Stimulated activated CD4-positive, alpha-beta T cell treated with anti-CD3 and anti-CD28 coated beads, Interleukin-4, amount 100 ng/mL, for 24 hours (primary cell): ENCODE results near the gene MFAP2.

ENCODE experiments used
- DNase-seq: peaks from one replicate; pipeline ENCODE4 v3.0.0-alpha.2; 2020

Gene MFAP2, protein sequence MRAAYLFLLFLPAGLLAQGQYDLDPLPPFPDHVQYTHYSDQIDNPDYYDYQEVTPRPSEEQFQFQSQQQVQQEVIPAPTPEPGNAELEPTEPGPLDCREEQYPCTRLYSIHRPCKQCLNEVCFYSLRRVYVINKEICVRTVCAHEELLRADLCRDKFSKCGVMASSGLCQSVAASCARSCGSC

DNA sequence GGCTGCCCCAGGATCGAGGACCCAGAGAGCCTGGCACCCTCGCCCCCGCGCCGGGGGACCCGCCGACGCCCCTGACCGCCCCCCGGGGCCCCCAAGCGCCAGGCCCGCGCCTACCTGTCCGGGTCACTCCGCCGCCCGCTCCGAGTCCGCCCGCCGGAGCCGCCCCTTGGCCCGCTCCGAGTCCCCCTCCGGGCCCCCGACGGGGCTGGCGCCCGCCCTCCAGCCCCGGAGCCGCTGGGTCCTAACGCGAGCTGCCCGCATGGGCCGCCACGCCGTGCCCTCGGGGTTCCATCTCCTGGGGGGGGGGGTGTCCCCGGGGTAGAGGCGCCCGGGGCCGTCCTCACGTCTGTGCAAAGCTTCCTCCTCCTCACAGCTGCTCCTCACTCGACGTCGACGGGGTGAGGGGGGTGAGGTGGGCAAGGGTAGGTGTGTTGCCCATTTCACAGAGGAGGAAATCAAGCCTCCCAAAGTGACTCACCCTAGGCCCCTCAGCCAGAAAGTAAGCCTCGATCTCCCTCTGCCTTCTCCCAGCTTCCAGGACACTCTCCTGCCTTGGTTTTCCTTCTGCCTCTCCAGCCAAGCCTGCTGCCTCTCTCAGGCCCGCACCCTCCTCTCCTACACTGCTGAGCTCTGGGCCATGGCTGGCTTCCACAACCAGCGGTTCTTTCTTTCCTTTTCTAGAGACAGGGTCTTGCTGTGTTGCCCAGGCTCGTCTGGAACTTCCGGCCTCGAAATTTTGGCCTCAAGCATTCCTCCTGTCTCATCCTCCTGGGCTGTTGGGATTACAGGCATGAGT is at the start of gene MFAP2:
MFAP2 (minus strand) TSS at position 148 of the 796 bp plus-strand sequence. CDS start 2,347 bp downstream, outside the sequence.
- DNase-seq: no peak

DNA sequence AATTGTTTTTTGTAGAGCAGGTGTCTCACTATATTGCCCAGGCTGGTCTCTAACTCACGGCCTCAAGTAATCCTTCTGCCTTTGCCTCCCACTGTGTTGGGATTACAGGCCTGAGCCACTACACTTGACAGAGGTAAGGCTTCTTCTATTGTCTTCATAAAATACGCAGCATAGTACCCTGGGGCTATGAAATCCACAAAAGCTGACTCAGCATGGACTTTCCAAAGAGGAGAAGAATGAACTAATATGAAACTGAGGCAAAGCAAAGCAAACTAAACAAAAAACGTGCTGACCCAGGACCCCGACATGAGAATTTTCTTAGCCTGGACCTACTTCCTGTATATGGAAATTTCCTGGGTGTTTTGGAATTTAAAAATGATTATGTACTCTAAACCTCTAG is 49.8 kb upstream of the MFAP2 start:
- no peak for DNase-seq

DNA sequence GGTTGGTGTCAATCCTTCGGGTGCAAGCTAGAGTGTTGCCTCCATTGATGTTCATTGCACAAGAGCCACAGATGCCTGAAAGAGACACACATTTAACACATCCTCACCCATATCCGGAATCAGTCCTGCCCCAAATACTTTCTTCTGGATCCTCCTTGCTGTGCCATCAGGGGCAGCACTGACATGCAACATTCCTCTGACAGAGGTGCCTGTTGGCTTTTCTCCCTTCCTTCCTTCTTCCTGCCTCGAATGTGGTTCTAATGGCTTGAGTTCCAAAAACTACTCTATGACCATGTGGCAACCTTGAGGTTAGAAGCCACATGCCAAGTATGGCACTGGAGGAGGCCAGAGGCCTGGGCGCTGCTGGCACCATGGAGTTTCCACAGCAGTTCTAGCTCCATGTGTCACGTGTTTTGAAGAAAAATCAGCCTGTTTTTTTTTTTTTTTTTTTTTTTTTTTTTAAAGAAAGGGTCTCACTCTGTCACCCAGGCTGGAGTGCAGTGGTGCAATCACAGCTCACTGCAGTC is 48.3 kb upstream of the MFAP2 start:
- DNase-seq: no peak

DNA sequence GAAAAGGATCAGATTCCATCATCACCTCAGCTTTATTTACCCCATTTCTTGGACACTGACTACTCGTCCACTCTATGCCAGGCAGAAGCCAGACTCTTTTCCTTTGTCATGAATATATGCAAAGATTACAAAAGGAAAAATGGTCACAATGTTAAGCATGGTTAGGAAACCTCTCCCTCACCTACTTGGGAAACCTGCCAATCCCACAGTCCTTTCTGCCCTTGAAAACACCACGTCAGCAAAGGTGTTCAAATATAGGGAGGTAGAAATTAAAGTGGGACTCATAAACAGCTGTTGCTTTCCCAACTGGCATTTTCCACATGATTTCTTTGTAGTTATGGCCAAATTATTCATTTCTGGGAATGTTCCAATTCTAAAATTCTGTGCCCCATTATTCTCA is 47.5 kb upstream of the MFAP2 start:
- DNase-seq: no peak

DNA sequence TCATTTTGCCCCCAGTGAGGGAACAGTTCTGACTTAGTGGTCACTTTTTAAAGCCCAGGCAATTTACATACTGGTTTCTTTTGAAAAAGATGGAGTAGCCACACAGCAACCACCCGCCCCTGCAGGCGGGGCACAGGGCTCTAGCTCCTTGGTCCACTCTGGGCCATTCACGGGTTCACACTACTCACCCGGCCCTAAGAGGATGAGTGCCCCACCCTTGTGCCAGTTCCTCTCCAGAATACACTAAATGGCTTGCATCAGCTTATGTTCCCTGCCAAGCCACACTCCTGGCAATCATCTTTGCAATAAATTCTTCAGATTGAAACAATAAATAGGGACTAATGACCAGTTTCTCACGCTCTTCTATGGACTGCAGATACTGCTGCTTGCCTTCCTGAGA is 47.0 kb upstream of the MFAP2 start:
- DNase-seq: no peak

DNA sequence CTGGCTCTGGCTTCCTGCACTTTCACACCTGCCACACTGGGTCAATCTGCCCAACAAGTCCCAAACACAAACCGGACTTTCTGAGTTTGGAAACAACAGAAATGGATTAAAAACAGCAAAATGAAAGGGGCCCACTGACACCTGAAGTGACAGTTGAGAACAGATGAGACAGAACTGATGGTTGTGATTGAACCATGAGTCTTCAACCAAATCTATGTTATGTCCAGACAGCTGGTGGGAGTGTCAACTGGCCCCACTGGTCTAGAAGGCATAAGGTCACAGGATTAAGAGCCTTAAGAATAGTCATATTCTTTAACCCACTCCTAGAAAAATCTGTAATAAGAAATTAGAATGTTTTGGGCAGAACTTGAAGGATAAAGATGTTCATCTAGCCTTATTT is 44.3 kb upstream of the MFAP2 start:
- DNase-seq: no peak

DNA sequence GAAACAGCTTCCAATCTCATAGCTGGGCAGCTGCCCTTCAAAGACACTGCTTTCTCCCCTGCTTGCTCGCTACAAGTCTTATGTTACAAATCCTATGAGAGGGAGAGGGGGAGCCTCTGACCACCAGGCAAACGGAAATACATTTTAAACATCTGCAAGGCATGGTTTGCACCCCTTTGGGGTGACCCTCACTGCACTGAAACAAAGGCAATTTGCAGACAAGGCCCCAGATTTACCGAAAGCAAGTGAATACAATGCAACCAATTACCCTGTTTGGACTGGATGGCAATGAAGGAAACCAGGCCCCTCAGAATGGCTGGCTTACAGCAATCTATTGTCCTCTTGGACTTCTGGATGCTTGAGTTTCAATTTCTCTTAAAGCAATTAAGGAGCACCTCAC is 43.2 kb upstream of the MFAP2 start:
- DNase-seq: no peak

DNA sequence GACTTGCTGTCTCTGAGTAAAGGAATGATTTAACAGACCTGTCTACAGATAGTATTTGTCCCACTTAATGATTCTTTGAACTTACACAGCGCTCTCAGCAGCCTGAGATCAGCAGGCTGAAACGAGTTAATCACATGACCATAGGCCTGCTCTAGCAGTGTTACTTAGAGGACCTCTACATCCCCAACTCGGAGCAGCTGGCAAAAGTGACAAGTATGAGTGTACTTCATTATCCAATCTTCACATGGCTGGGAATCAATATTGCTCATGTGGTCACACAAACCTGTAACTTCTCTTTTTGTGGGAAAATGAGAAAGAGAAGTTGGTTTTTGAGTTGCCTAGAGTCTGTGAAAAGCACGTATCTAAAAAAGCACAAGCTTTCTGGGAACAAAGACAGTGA is 42.7 kb upstream of the MFAP2 start:
- DNase-seq: no peak

DNA sequence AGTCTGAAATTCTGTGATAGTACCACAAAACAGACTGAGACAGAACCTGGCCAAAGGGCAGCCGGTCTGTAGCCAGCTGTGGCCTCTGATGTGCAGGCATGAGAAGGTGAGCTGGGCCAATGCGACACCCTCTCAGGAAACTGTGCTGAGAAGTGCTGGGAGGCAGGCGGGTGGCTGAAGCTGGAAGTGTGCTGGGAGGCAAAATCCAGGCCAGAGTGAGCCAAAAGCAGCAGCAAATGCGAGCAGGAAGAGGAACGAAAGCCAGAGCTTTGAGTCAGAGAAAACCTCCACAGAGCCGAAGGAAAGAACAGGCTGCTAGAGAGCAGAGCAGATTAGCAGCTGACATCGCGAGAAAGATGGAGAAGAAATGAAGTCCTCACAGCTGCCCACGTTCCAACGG is 41.5 kb upstream of the MFAP2 start:
- DNase-seq: no peak

DNA sequence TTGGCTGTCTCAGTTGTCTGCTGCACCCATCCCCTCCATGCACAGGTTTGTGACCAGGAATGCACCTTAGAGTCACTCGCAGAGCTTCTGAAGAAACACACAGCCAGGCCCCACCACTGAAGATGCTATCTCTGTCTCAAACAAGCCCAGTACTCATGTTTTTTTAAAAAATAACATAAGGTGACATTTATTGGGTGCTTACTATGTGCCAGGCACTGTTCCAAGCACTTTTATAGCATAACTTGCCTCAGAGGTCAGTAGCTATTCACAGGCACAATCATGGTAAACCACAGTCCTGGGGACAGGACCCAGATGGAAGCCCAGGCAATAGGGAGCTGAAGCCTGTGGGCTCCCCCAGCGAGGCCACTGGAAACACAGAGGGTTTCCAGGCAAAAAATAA is 40.1 kb upstream of the MFAP2 start:
- DNase-seq: no peak

DNA sequence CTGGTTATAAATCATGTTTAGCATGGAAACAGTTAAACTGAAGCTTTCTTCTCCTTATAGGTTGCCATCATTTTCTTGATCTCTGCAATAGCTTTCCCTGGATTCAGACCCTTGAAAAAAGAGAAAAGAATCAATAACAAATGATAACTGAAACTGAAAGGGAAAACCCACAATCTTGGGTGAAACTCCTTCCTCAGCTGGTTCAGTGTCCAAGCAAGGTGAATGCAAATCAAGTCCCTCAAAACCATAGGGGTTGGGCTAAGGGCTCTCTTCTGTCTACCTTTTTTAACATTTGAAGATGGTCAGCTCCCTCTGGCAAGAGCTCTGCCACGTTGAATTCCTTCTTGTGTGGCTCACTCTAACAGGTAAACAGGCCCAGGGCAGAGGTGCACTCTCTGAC is 38.4 kb upstream of the MFAP2 start:
- DNase-seq: no peak

DNA sequence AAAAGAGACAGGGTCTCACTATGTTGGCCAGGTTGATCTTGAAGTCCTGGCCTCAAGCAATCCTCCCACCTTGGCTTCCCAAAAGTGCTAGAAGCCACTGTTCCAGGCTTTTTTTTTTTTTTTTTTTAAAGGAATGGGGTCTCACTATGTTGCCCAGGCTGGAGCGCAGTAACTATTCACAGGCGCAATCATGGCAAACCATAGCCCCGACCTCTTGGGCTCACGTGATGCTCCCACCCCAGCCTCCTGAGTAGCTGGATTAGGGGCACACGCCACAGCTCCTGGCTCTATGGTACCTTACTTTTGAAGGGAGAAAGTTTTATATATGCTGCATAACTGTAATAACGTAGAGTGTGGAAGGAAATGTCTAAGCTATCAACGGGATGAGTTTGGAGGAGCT is 37.0 kb upstream of the MFAP2 start:
- no peak for DNase-seq

DNA sequence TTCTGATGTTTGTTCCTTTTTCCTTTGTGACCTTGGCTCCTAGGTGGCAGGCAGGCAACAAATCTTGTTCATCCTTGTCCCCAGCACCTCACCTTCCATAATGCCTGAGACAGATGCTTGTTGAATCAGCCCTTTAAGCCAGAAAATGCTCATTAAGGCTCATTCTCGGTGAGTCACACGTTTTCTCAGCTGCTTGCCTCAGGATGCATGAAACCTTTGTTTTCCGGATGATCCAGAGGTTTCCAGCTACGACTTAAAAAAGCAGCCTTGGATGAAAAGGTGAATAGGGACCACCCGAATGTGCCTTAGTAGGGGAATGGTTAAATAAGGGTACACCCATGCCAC is 35.9 kb upstream of the MFAP2 start:
- no peak for DNase-seq

DNA sequence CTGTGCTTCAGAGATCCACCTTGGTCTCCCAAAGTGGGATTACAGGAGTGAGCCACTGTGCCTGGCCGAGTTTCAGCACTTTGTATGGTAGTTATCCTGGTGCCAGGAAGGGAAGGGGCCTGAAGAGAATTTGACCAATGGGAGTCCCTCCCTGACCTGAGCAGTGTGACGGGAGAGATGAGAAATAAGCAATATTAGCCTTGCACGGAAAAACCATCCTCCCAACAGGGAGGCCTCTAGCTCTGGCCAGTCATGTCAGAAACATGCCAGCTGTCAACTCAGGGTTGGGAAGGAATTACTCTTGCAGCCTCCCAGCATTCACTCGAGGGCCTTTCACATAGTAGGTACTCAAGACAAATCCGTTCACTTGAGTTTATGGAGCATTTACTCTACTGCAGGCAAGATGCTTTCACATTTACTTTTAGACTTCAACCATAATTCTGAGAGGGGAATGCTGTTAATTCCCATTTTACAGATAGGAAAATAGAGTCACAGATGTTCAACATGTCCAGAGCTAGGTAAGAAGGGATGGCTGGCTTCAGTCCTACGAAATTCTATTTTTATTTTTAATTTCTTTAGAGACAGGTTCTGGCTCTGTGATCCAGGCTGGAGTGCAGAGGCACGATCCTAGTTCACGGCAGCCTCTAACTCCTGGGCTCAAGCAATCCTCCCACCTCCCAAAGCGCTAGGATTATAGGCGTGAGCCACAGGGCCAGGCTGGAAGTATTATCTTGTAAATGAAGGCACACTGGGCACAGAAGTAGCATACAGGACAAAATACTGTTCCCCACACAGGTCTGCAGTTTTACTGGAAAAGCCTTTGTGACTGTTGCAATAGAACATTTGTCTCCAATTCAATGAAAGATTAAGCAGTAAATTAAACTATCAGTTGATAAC is 34.5 kb upstream of the MFAP2 start:
- DNase-seq: no peak

DNA sequence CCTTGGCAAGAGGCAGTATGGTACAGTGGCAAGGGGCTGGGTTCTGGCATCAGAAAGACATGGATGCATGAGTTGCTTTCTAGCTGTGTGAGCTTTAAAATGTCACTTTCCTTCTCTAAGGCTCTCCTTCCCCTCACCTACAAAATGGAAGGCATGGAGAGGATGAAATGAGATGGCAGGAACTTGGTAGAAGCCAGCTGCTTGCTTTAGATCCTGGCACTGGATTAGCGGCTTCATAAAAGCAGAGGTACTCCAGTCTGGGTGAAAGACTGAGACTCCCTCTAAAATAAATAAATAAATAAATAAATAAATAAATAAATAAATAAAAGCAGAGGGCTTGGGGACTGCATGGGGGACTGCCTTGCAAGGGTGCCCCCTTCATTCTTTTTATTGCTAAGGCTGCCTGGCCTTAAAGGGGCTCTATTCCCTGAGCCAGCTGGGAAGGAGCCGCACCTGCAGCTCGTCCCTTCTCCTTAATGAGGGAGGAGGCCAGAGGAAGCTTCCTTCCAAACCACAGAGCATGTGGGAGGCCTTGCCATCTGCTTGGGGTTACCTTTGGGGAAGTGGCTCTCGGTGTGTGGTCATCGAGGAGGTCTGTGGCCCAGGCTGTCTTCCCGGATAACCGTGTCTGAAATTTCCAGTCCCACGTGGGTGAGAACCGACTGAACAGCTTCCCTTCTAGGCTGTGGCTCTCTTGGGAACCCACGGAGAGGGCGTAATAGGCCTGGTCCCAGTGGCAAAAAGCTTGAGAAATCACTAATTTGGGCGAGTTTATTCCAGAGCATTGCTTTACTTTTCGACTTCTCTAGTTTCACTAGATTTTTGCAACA is 33.3 kb upstream of the MFAP2 start:
- DNase-seq: no peak

DNA sequence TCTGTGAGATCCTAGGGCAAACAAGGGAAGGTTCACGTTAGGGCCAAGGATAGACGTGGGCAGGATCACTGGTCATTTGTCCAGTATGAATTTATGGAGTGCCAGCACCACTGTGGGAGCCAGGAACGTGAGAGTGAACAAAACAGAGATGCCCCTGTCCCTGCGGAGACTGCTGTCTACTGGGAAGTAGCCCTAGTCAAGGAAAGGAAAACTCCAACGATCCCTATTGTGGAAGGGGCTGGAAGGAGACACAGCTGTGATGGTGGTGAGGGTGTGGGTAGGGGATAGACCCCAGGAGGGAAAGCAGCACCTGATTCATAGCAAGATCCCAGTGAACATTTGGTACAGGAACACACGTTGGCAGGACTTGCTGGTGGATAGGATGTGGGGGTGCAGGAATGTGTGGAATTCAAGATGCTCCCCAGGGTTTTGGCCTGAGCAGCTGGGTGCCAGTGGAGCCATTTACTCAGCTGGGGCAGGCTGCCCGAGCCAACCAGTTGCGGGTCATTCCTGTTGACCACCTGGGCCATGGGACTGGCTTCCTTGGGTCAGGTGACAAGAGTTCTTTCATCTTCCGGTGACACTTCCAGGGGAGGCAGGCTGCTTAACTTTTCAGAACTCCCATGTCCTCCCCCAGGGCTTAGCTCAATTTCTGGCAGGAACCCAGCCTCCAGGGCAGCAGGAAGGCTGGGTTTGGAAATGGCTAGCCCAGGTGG is 32.5 kb upstream of the MFAP2 start:
- DNase-seq: no peak

DNA sequence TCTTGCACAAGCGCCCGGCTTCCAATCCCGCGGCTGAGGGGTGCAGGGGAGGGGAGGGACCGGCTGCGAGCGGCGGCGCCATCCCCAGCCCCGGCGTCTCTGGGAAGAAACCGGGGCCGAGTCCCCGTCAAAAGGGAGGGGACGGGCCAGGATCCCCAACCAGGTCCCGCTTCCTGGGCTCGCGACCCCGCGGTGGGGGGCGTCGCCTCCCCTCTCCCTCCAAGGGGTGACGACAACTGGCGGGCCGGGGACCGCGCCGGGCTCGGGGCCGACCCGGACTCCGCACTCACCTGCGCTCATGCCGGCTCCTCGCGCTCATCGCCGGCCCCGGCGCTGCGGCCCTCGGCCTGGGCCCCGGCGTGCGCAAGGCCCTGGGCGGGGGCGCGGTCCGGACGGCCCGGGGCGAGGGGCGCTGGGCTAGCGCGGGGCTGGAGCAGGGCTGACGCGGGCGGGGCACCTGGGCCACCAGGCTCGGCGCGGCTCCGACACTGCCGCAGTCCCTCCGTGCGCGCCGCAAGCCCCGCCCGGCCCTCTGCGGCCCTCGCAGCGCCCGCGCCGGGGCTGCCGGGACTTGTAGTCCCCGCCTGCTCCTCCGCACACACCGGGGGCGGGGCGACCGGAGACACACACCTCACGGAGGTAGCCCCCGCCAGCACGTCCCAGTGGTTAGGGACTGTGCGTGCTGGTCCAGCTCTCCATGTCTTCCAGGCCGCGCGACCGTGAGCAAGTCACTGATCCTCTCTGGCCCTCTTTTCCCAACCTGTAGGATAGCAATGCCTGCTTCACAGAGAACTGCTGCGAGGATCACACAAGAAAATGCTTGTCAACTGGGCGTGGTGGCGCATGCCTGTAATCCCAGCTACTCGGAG is 31.3 kb upstream of the MFAP2 start, which contains the start of gene ATP13A2:
ATP13A2 (minus strand) TSS at position 490 of the 869 bp plus-strand sequence; CDS start at position 300, 190 bp downstream.
- peak; percentile 82 for DNase-seq

DNA sequence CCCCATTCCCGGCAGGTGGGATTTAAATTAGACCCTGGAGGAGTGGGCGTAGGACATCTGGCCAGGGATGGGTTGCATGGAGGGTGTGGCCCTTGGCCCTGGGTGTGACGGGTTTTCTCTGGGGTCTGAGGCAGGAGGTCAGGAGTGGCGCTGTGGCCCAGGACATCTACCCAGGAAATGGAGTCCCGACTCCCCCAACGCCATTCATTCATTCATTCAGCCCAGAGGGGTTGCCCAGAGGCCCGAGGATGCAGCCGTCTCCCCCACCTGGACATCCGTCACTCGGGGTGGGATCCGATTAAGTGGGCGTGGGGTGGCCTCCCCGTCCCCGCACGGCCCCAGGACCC is 30.6 kb upstream of the MFAP2 start:
- DNase-seq: no peak

DNA sequence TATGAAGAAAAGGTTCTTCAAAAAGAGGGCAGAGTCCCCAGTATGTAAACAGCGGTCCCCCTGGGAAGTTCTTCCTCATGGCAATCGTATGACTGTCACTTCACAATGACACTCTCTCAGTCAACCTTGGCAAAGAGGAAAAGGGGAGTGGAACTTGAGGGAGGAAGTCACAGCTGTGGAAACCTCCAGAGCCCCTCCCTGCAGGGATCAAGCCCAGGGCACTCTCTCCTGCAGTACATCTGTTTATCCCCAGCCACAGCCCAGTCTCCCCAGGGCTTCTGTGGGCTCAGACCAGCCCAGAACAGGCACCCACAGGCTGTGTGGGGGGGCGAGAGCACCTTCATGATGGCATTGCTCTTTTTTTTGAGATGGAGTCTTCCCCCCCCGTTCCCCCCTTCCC is 29.3 kb upstream of the MFAP2 start:
- DNase-seq: no peak

DNA sequence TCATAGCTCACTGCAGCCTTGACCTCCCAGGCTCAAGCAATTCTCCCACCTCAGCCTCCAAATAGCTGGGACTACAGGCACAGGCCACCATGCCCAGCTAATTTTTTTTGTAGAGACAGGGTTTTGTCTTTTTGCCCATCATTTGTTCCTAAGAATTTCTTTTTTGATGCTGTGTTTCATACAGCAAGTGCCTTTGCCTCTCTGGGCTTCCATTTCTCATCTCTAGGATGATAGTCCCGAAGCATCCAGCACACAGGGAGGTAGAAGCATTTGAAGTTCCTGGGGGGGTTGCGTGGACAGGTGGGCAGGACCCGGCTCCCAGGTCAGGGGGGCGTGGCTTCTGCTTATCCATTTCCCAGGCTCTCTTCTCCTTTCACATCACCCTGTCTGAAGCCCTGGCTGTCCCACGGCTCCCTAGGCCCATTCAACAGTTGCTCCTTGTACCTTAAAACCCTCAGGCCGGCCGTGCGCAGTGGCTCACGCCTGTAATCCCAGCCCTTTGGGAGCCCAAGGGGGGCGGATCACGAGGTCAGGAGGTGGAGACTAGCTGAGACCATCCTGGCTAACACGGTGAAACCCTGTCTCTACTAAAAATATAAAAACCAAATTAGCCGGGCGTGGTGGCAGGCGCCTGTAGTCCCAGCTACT is 27.9 kb upstream of the MFAP2 start:
- no peak for DNase-seq
